ENCODE data around the gene DOK5.

Gene DOK5

GRCh38 chr20:54648421-54649142, 173.2 kb downstream of the DOK5 start:
- no peak for DNase-seq (ENCODE audit: low spot score)

DNA sequence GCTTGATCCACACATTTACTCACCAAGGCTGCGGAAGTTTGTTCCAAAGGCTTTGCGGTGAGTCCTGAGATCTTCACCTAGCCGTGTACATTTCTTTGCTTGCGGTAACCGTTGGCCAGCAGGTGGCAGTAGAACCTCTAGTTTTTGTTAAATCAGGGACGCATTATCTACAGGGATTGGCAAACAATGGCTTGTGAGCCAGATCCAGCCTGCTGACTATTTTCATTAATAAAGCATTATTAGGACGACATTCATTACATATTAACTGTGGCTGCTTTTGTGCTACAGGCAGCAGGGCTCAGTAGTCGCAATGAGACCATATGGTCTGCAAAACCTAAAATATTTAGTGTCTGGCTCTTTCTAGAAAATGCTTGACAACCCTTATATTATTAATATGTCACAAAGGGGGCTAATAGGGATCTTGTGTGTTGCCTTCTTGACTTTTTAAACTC, 174.1 kb downstream of the DOK5 start:
- DNase-seq (ENCODE audit: low spot score): peak; percentile 29

DNA sequence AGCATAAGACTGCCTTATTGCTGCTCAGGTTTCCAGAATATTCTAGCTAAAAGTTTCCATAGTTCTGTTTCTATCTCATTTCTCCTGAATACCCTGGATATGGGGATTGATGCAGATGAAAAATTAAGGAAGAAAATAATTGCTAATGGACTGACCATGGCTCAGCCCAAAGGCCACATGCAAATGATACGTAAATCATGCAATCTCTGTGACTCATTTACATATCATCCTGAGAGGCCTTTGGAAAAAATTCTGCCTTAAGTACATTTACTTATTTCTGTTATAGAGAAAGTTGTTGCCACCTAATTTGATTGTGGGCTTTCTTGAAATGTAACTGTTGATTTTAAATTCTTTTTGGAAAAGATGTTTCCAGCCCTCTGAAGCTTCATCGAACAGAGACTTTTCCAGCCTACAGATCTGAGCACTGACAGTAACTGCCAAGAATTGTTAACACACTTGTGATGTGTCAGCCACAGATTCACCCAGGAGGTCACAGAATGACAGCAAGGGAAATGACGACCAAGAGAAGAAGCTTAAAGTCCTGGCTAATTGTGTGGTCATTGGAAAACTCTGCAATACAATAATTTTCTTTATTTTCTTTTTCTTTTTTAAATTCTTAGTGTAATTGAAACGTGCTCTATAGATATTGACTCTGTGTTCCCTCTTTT, 174.8 kb downstream of the DOK5 start:
- no peak for DNase-seq (ENCODE audit: low spot score)

DNA sequence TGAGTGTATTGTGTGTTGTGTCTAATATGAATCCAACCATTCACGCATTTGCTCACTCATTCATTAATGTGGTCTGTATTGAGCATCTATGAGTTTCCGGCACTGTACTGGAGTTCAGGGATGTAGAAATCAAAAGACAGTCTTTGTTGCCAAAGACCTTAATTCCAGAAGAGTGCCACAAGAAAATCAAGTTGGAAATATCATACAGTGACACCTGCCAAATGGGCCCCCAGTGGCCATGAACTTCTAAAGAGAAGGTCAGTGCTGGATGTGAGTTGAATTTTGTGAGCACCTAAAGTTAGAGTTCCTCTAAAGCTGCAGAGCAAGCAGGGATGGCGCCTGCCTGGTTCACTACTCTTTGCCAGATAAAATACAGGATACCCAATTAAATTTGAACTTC, 175.9 kb downstream of the DOK5 start:
- DNase-seq (ENCODE audit: low spot score): no peak

- DNase-seq (ENCODE audit: low spot score): no peak
These were observed 179.1 kb downstream of the DOK5 start for GRCh38 chr20:54654450-54654849.

DNA sequence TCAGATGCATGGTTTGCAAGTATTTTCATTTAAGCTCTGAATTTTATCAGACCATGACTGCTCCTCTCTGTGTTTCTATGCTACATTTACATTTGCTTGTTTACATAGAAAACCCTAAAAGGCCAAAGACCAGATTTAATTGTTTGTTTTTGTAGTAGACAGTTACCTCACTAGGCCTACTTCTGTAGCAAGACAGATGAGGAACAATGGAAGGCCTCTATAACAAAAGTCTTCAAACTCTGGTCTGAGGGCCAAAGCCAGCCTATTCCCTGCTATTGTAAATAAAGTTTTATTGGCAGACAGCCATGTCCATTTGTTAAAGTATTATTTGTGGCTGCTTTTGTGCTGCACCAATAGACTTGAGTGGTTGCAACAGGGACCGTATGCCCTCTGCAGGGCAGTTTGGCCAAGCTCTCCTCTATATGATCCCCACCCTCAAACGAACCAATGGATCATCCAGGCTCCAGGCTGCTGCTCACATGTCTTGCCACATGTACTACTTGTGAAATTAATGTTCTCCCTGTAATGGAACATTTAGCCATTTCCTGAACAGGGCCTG, 182.0 kb downstream of the DOK5 start:
- DNase-seq (ENCODE audit: low spot score): no peak

- DNase-seq (ENCODE audit: low spot score): no peak
These were observed 183.1 kb downstream of the DOK5 start for GRCh38 chr20:54658525-54658924.

DNA sequence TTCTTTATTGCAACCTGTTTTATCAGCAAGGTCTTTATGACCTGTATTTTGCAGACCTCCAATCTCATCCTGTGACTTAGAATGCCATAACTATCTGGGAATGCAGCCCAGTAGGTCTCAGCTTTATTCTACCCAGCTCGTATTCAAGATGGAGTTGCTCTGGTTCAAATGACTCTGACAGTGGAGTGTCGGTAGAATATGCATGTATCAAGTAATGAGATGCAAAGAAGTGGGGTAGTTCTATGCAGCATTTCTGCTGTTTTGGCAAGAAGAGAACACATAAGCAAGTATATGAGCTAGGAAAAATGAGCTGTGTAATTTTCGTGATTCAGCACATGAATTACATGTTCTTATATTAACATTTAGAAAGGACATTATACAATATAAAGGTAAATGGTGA, 185.9 kb downstream of the DOK5 start:
- DNase-seq (ENCODE audit: low spot score): no peak

DNA sequence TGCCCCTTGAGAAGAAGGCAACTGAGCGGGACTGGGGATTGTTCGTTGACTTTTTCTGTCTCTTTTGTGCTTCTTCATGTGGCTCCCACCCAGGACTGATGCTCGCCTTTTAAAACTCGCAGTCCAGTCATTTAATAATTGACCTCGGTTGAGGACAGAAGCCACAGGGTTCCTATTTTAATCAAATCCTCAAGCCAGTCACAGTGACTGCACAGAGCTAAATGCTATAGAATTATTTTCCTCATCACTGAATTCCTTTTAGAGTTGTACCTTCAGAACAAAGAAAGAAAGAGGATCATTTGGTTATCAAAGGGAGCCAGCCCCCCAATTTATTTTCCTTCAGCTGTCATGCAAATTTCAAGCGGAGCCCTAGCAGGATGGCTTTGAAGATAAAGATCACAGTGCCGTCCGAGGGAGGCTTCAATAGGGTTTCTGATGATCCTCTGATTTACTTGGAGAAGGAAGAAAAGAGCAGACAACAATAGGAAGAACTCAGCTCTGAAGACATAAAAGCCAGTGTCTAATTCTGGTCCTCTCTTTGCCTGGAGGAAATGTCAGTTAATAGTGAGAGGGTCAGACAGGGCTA, 186.6 kb downstream of the DOK5 start:
- DNase-seq (ENCODE audit: low spot score): no peak

DNA sequence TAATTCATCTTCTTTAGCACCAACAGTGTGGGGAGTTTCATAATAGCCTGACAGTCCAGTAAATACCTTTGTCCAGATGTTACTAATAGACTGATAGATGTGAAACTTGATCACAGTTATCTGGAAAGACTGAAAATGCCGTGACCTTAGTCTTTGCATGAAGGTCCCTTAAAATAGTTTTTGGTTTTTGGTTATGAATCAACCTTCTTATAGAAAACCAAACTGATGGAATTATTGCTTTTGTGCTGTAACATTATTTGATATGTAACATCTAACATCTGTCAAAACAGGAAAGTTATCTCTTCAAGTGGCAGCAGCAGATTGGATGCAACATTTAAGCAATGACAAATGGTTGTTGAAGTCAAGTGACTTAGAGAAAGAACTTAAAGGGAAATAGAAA, 190.4 kb downstream of the DOK5 start:
- DNase-seq (ENCODE audit: low spot score): no peak

DNA sequence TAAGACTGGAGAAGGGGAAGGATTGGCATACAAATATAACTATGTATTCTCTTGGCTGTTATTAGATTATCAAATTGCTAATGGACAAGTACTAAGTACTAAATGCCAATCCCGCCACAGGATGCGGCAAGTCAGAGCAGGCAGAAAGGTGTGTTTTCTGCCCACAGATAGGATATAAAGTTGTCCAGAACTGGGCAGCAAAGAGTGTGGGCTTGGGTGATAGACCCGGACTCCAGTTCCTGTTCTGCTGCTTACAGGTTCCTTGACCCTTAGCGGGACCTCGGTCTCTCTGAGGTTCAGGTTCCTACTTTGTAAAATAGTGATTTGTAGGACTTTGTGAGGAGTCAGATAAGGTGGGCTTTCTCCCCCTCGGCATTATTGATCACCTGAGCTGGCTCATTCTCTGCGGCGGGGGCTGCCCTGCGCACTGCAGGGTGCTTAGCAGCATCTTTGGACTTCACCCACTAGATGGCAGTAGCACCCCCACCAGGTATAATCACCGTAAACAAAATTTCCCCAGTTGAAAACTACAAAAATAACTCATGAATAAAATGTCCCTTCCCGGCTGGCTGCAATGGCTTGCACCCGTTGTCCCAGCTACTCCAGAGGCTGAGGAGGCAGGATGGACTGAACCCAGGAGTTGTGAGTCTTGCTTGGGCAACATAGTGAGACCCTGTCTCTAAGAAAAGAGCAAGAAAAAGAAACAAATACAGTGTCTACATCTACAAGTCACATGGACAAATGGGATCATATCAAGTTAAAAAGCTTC, 193.1 kb downstream of the DOK5 start:
- peak; percentile 7 for DNase-seq (ENCODE audit: low spot score)

DNA sequence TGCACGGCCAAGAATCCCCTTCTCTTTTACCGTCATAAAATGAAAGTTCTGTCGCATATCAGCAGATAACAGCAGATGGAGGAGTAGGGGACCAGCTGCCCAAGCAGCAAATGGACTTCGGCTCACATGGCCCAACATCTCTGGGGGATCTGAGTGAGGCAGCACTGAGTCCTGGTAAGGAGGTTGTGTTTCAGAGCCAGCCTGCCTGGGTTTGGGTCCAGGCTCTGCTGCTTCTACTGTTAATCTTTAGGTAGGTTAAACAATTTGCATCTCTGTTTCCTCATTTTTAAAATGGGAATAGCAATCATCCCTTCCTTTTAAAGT, 193.6 kb downstream of the DOK5 start:
- DNase-seq (ENCODE audit: low spot score): no peak

DNA sequence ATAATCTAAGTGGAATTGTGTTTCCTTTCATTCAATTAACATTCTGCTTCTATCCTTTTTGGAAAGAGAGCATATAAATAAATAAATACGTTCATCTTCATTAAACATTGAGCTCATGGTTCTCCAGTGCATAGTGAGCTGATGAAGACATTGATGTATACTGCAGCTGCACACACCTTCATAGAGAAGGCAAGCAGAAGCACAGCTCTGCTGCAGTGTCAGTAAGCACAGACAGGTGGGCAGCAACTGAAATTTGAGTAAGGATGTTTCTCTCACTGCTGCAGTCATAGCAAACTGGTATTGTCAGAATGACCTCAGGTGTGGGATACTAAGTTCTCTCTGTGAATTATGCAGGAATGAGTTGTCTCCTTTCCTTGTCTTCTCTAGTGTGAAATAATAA, 202.9 kb downstream of the DOK5 start:
- no peak for DNase-seq (ENCODE audit: low spot score)

GRCh38 chr20:54680439-54680838, 205.0 kb downstream of the DOK5 start:
- DNase-seq (ENCODE audit: low spot score): no peak

GRCh38 chr20:54680872-54681619, 205.7 kb downstream of the DOK5 start:
- DNase-seq (ENCODE audit: low spot score): no peak

DNA sequence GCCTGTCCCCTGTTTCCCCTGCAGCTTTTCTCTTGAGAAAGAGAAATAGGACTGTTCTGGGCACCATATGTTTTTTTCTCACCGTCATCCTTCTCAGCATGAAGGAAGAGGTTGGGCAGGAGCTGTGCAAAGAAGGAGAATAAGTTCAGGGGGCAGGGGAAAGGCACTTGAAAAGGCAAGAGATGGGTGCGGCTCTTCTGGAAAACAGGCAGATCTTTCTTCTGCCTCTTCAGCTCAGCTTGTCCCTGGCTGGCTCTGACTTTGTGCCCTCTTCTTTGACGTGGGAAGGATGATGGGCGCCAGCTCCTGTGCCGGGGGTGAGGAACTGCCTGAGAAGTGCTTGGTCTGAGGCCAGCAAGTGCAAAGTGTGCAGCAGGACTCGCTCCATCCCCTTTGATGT, 206.5 kb downstream of the DOK5 start:
- DNase-seq (ENCODE audit: low spot score): no peak

GRCh38 chr20:54688476-54688875, 213.1 kb downstream of the DOK5 start:
- no peak for DNase-seq (ENCODE audit: low spot score)

DNA sequence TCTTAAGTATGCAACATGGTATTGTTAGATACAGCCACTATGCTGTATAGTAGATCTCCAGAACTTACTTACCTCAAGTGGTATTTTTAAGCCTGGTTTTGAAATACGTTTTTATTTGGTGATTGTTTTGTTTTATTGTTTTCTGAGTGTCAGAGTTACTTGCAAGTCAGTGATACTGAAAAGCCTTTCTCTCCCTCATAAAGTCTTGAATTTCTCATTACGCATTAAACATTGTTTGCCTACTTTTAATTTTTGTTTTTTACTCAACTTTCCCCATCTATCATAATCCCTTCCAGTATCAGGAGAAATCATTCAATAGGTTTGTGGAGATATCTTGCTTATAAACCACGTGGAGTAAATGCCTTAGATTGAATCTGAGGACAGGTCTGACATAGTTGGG, 214.9 kb downstream of the DOK5 start:
- DNase-seq (ENCODE audit: low spot score): no peak

DNA sequence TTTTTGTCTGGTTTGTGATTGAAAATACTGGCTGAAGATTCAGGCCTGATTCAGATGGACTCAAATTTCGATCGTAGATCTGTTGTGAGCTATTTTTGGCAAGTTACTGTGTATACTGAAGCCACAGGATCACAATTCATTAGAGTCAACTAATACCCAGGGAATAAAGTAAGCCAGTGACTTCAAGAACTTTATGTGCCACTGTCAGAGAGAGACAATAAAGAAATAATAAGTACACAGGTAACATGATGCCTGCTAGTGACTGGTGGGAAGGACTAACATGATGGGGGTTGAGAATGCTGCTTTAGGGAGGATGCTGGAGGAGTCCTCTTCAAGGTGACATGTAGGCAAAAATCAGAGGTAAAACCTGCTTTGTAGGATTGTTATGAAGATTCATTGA, 215.9 kb downstream of the DOK5 start:
- no peak for DNase-seq (ENCODE audit: low spot score)

DNA sequence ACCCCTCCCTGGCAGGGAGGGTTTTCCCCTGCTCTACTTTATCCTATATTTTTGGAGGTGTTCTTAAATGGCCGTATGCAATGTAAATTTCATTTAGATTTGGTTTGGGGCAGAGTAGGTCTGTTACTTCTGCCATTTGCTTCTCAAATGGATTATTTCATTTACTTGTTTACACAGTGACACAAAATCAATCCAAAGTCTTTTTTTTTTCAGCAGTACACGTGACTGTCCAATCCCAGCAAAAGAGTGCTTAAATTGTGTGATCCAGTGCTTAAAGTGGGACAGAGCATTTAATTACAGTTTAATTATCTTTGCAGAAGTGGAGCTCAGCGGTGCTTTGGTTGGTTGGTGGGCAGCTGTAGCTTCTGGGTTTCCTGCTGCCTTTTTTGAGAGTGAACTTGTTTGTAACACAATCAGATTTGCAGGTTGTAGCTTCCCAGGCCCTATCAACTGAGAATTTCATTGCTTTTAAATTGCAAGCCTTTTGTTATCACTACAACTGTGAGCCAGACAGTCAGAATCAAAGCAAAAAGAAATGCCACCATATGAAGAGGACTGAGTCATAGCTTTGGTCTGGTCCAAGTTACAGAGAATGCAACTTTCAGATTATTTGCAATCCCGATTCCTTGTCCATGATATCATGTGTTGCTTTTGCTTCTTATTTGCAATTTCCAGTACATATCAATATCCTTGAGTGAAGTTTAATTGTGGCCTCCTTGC, 216.9 kb downstream of the DOK5 start:
- no peak for DNase-seq (ENCODE audit: low spot score)

GRCh38 chr20:54694516-54694915, 219.1 kb downstream of the DOK5 start:
- DNase-seq (ENCODE audit: low spot score): no peak
